ENCODE data around the gene PARD3B.
A peak's percentile ranks its signal among the peaks of the same experiment; 100 is the strongest.

The PARD3B gene

DNA sequence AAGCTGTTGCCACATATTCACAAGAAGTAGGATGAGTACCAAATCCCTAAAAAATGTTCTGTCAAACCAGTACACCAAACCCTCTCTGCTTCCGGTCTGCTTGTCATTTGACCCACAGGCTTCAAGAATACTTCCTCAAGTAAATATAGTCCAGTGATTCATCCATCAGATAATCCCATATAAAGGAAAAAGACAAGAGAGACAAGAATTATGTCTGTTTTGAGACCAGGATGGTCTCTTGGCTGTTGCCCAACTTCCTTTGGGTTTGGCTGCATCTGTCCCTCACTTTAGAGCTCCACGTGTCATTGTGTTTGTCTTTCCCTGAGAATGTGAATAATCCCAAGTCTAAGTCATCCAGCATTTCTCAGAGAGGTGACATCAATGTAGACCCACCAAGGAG is 1045.5 kb downstream of the PARD3B start:
- DNase-seq, result peak; percentile 35

DNA sequence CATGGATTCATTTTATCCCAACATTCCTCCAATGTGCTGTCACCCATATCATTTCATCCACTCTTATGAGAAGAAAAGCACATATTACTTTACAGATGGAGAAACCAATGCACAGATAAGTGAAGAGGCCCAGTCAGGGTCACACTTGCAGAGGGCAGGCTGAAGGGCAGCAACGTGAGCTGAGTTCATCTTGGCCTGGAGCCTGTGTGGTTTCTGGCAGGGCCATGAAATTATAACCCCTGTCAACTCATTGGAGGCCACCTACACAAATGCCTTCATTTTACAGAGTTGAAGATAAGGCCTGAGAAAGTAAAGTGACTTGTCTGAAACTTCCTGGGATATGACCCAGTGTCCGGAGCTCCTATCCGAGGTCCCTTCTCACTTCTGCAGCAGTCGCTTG is 1048.6 kb downstream of the PARD3B start:
- DNase-seq, result no peak

DNA sequence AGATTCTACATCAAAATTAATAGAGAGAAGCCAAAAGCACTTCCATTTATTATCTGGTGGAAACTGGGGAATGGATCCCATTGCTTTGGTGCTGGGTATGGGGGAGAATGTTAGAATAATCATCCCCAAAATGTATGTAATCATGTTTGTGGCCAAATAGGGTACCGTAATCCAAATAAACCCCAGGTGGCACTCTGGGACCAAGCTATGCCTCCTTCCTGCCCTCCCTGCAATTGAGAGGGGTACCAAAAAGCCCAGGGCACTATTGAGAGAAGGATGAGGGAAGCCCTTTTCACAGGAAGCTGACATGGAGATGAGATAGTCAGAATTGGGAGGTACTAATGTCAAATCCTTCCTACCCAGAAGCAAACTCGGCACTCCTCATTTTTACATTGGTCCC is 1051.3 kb downstream of the PARD3B start:
- no peak for DNase-seq

DNA sequence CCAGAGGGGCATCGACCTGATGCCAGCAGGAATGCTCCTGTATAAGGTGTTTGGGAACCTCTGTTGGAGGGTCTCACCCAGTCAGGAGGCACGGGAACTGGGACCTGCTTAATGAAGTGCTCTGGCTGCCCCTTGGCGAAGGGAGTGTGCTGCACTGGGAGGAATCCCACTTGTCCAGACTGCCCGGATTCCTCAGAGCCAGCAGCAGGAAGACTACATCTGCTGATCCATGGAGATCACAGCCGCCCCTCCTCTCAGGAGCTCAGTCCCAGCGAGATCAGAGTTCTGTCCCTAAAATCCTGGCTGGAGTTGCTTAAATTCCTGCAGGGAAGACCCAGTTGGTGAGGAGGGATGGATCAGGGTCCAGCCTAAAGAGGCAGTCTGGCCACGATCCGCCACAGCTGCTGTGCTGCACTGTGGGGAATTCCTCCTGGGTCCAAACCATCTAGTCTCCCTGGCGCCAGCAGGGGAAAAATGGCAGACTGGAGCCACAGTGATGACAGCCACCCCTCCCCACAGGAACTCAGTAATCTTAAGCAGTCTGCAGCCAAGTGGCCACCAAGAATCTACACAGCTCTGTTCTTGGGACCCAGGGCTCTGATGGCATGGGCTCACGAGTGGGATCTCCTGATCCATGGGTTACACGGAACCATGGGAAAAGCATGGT is 1060.5 kb downstream of the PARD3B start:
- no peak for DNase-seq

DNA sequence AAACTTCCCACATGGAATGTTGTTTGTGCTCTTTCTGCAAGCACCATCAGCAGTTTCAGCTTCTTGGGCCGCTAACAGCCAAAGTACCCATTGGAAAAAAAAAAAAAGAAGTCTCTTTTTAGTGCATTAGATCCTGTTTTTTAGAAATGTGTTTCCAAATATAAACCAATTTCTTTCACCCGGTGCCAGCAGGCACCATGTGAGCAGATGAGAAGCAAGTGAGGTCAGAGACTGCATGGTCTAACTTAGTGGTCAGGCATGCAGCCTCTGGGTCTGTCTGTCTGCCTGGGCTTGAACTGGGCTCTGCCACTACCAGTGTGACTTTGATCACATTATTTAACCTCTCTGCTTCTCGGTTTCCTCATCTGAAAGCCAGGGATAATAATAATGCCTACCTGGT is 1061.9 kb downstream of the PARD3B start:
- DNase-seq, result no peak

DNA sequence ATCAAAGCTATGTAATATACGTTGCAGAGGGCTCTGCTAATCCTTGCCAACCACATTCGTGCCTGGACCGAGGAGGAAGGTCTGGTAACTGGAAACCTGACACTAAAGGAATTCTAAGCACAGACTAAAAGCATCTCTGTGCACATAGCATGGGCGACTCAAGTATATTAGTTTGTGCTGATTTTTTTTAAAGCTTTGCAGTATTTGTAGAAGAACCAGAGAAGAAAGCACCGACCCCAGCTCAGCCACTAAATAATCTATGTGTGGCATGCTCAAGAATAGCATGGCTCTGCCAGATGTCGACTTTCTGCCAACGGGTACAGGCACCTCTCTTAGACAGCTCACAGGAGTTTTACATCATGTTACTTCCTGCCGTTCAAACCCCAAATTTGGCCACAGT is 1063.8 kb downstream of the PARD3B start:
- no peak for DNase-seq

DNA sequence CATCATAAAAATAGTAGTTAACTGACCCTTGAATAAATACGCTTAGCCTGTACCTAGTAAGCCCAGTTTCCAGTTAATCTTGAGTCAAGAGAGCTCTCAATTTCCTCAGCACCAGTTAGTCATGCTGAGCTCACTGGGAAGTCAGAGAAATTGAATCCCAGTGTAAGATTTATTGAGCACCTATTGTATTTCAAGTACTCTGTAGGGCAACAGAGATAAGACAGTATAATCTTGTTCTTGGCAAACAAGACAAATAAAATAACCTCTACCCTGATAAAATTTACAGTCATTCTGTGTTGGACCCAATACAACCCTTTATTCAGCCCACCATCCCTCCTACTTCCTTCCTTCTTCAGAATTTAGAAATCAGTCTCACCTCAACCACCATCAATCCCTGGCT is 1065.2 kb downstream of the PARD3B start:
- DNase-seq, result no peak

DNA sequence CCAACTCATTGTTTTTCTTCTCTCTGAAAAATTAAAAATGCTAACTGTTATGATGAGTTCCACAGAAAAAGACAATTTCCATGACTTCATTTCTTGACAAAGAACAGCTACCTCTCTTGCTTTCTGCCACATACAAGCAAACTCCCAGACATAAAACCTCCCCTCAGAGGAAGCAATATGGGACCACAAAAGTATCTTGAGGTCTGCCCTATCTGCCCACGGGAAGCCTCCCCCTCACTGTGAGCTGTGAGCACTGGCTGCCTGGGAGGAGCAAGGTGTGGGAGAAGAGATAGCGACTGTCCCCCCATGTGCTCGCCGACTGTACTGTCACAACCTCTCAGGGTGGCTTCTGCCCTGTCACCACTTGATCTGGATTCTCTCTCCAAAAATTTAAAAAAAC is 1067.4 kb downstream of the PARD3B start:
- DNase-seq, result no peak

DNA sequence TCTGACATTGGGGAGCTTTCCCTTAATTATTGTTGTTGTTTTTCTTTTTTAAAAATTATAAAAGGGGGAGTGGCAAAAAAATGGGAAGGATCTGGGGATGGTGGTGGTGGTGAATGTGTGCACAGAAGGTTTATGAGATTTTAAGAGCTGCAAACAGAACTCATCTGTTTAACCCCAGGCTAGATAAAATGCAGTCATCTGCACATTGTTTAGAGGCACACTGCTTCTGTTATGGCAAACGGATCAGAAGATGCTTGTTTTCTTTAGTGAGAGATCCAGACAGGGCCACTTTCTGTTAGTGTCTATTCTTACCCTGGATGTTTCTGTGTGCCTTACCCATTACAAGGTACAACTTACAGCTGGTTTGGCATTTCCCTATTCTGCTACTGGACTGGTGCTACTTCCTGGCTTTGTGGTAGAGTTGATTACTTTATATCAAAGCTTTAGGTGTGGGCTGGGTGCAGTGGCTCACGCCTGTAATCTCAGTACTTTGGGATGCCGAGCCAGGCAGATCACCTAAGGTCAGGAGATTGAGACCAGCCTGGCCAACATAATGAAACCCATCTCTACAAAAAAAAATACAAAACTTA is 1068.8 kb downstream of the PARD3B start:
- DNase-seq, result peak; percentile 13

DNA sequence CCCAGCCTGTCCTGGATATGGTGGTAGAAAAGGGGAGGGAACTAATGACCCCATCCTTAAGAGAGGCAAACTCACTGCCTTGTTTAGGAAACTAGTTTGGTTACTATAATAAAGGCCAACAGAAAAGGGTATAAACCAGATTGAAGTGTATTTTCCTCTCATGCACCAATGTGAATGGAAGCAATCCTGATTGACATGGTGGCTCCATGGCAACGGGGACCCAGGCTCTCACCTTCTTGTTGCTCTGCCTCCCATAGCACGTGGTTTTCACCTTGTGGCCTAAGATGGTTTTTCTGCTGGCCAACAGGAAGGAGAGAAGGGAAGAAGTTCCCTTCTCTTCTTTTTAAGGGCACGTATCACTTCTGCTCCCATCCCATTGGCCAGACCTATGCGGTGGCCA is 1069.7 kb downstream of the PARD3B start:
- no peak for DNase-seq

DNA sequence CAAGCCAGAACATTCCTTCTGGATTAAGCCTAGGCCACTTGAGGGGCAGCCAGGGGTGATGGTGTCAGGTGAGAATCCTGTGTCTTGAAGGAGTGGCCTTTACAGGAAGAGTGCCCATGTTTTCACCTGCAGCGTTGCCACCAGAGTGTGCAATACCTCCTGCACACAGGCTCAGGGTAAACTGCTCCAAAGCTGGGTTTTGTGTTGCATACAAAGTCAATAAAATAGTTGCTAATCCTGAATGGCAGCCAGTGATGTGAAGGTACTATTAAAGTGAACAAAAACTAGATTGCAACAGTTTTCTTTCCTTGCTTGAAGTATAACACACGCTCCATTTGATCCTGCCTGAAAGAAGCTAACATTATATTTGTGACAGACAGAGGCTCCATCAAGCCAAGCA is 1072.6 kb downstream of the PARD3B start:
- DNase-seq, result peak; percentile 60

DNA sequence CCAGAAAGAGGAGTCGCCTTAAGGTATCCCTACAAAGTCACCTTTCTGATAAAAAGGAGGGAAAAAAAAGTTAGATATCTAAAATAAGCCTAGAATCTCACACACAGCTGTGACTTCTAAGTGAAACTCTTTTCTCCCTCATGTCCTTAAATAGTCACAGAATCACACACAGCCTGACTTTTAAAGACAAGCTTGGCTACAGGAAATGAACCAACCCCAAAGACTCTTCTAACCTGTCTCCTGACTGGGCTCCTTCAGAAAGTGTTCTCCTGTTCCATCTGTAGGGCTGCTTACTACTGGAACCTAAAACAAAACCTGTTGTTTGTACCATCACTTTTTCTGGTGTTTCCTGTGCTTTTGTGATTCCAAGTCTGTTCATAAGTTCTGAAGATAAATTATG is 1074.3 kb downstream of the PARD3B start:
- DNase-seq, result no peak

DNA sequence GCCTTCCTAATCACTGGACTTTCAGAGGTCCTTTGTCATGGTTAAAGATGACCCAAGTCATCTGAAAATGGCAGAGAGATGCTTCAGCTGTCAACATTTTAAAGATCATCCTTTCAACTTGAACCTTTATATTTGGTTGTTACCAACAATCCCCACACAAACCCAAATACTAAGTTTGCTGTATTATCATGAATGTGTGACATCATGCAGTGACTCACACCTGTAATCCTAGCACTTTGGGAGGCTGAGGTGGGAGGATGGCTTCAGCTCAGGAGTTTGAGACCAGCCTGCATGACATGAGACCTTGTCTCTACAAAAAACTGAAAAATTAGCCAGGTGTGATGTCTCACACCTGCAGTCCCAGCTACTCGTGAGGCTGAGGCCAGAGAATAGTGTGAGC is 1081.8 kb downstream of the PARD3B start:
- DNase-seq, result no peak

DNA sequence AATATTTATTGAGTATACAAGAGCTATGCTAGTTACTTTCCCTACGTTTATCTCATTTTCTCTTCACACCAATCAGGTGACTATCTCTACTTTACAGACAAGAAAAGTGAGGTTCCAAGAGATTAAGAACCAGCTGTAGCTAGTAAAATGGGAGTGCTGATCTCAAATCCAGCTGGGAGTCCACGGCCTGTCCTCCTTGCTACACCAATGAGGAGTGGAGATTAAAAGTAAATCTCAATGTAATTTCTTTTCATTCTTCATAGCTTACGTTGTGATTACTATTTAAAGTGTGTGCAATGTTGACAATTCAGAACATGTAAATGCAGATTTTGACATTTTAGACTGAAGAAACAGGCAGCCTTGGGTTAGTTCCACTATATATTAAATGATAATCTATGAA is 1083.1 kb downstream of the PARD3B start:
- no peak for DNase-seq

DNA sequence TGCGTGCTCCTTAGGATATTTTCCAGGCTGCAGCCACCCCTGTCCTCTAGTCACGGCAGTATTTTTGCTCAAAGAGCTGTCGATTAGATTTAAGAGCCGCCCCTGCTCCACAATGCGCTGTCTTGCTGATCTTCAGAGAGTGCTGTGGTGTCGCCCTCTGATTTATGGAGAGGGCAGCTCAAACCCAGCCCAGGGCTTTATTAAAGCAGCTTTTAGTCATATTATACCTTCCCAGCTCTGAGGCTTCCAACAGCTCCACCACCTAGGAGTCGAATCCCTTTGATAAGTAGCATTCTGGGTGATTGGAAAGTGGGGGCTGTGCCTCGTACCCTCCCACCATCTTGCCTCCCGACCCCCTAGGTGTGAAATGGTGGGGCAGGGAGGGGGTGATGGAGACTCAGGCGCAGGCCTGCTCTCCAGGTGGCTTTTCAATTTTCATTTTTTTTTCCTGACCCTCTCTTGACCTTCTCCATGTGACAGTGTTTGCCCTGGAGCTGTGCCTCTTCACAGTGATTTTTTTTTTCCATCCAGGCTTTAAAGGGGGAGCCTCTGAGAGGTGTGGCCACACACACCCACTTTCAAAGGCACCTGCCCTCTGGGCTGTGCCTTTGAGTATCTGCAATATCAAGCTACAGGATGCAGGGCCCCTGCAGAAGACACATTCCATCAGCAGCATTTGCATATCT is 1084.0 kb downstream of the PARD3B start:
- peak; percentile 85 for DNase-seq

DNA sequence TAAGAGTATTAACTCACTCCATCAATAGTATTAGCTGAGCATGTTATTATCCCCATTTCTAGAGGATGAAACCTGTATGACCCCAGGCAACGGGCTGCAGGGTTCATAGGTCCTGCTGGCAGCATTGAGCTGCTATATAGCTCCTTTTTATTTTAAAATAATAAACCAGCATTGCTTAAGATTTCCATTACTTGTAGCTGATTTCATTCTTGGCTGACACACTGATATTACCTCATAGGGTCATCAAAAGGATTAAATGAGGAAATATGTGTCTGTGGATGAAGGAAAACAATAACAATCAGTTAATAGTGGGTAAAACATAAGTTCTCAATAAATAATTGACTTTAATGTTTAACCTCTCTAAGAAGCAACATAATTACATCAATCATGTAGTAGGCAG is 1088.7 kb downstream of the PARD3B start:
- DNase-seq, result no peak

DNA sequence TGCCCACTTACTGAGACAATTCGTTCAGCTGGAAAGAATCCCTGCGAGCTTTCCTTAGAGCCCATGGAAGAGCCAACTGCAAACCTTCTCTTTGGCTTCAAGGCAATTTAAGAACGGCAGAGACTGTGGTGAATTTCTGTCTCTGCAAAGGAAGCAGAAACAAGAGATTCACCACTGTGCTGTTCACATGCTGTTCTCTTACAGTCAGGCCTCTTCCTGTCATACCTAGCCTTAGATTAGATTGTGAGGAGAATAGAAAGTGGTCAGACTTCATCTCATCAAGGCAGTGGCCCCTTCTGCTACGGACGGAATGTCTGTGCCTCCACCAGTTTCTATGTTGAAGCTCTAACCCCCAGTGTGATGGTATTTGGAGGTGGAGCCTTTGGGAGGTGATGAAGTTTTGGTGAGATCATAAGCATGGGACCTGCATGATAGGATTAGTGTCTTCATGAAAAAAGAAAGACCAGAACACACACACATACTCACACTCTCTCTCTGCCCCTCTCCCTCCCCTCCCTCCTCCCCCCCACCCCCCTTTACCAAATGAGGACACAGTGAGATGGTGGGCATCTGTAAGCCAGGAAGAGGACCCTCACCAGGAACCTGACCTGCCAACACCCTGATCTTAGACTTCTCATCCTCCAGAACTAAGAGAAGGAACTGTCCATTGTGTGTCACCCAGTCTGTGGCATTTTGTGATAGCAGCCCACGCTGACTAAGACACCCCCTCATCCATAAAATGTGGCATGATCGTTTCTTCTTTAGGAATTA is 1091.5 kb downstream of the PARD3B start:
- DNase-seq, result no peak

DNA sequence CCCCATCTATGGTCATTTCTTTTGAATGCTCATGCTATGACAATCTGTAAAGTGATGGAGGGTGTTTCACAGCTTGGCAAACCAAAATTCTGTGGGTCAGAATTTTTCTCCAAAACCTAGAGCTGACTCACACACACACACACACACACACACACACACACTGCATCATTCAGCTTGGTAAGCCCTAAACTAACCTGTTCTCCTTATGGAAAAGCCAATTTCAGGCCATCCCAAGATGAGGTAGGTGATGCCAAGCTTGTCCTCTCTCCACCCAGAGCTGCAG is 1092.0 kb downstream of the PARD3B start:
- no peak for DNase-seq

DNA sequence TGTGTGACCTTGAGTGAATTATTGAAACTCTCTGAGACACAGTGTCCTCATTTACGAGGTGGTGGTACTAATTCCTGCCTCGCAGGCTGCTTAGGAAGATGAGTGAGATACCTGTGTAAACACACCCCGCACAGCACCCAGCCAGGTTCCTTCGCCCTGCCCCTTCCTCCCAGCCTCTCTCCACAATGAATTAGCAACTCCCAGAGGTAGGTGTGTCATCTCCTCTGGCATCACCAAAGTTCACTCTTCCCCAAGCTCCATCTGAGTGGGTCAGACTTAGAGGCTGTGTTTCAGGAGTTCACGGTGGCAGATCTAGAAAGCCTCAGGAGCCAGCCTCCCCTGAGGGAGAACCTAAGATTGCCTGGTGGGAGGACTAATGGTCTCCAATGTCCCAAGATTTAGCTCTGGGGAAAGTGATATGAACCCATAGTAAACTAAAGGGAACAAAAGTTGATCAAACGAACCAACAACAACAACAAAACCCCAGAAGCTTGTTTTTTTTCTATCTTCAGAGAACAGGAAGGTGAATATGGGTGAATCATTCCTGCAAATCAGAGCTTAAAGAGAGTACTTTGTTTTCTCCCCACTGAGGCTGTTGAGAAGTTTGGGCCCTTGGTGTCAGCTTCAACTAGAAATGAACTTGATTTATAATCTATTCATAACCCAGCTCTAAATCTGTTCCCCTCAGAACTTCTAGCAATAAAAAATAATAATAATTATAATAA is 1092.7 kb downstream of the PARD3B start:
- peak; percentile 3 for DNase-seq

DNA sequence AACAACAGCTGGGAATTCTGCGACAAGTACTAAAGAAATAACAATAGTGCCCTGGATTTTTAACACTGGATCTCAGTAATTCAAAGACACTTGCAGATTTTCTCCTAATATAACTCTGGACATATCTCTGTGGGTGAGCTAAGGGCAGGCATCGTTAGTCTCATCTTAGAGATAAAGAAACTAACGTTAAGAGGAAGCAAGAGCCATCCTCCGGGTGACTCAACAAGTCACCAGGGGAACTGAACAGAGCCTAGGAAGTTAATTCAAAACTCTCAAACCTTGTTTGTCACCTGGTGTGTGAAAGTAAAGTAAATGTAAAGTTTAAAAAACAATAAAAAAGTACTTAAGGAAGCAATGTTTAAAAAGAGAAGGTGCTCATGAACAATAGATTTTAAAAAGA is 1095.4 kb downstream of the PARD3B start:
- no peak for DNase-seq

DNA sequence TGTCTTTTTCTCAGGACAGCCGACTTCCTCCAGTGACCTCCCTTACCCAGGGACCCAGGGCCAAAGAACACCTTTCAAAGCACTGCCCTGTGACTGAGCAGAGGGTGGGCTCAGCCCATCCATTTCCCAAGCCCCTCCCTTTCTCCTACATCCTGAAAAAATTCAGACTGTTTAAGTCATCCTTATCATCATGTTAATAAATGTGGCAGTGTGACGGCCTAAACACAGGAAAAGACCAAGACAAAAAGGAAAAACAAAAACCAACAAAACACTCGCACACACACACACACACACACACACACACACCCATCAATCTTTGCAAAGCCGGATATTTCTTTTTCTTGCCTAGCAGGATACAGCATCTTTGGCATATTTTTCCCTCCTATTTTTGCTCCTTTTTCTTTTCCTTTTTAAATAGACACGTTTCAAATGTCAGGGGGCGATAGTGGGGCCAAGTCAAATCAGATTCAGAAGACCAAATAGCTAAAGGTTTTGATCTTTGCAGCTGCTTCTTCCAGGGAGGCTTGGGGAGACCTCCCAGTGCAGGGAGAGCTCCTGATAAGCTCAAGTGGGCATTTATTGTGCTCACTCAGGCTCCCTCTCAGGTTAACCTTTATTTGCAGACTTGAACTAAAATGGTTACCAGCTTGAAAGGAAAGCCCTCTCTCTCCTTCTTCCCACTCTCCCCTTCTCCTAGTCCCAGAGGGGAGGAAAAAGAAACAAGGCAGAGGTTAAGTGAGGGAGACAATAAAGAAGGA is 1097.5 kb downstream of the PARD3B start:
- no peak for DNase-seq

DNA sequence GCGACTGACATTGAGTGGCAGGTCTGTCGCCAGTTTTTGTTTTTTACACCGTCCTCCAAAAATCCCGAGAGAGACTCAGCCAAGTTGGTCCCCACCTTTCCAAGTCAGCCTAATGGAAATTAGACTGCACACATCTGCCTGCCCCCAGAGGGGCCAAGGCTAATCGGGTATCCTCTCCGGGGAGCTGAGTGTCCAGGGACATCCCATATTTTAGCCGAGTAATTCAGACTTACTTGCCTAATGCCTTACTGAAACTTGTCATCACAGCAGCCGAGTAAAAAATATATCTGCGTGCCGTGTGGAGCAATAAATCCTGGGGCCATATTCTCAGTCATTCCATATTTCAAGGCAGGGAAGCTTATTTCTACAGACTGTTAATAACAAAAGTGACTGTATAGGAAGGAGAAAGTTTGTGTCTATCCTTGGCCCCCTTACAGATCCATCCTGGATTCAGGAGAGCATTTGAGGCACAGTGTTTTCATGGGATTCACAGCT is 1098.2 kb downstream of the PARD3B start:
- DNase-seq, result no peak

All from NCI-H69 (cell line).